H1 (cell line): ENCODE data around the gene GUF1. TPM values are rescaled to one million over a fixed set of nuclear protein-coding genes. Genes with fewer than 3 reads are reported as not detected.

ENCODE experiments used
- CTCF ChIA-PET: fragments of 300-600 bp; sonication (Branson Sonifier 250); formaldehyde crosslinking; loops from one replicate; lab custom pipeline; 2021; ENCODE audit not compliant: partially characterized antibody; lab: Charles Lee
- POLR2A ChIA-PET: fragments of 300-600 bp; sonication (Branson Sonifier 250); formaldehyde crosslinking; loops from one replicate; lab custom pipeline; 2021; ENCODE audit warnings: inconsistent platforms; ENCODE audit not compliant: partially characterized antibody; lab: Charles Lee
- DNase-seq, 2 experiments: peaks; one replicate each; pipeline versions ENCODE4 v3.0.0 to v3.0.0-alpha.2; 2010 to 2022; ENCODE audit warnings: low spot score in 2 of 2, low read depth in 1 of 2, mixed read lengths in 1 of 2
- FAIRE-seq: peaks from 2 replicates; lab custom pipeline; 2011; peaks lifted over from hg19 to GRCh38; lab: Jason Lieb, UNC
- H2AFZ ChIP-seq: 2 replicates; pipeline ENCODE4 v1.8.1; 2012; ENCODE audit warnings: low read length, inconsistent platforms
- H2AK5ac ChIP-seq: 2 replicates; pipeline ENCODE4 v1.6.1; 2013; ENCODE audit warnings: low read depth, low read length
- H2BK120ac ChIP-seq: replicated peaks from 2 replicates; pipeline ENCODE3; 2013; ENCODE audit warnings: low read depth, low read length, inconsistent platforms
- H2BK12ac ChIP-seq: 2 replicates; pipeline ENCODE4 v1.6.1; 2013; ENCODE audit warnings: low read depth, low read length
- H2BK15ac ChIP-seq: 2 replicates; pipeline ENCODE4 v1.6.1; 2013; ENCODE audit warnings: low read length
- H2BK20ac ChIP-seq: 2 replicates; pipeline ENCODE4 v1.6.1; 2013; ENCODE audit warnings: low read length
- H2BK5ac ChIP-seq: 2 replicates; pipeline ENCODE4 v1.6.1; 2013; ENCODE audit warnings: low read depth, low read length
- H3K14ac ChIP-seq: 2 replicates; pipeline ENCODE4 v1.6.1; 2013; ENCODE audit warnings: inconsistent platforms; ENCODE audit not compliant: insufficient read length
- H3K18ac ChIP-seq: 2 replicates; pipeline ENCODE4 v1.6.1; 2013; ENCODE audit warnings: low read length; ENCODE audit errors: extremely low read depth
- H3K23ac ChIP-seq: 2 replicates; pipeline ENCODE4 v1.6.1; 2013; ENCODE audit warnings: inconsistent platforms; ENCODE audit not compliant: insufficient read length
- H3K23me2 ChIP-seq: 2 replicates; pipeline ENCODE4 v1.6.1; 2013; ENCODE audit warnings: low read depth, low read length
- H3K27ac ChIP-seq: 2 replicates; pipeline ENCODE4 v1.6.1; 2011; ENCODE audit warnings: low read depth, low read length, inconsistent platforms
- H3K27me3 ChIP-seq, 4 experiments: replicated peaks in 1 of 4; 1 replicate in 1 of 4; 2 replicates in 3 of 4; pipeline versions ENCODE4 v1.6.1 to v1.8.1; 2011 to 2013; ENCODE audit warnings: low read length in 3 of 4, mild to moderate bottlenecking in 3 of 4, inconsistent platforms in 2 of 4, mixed read lengths in 2 of 4, moderate library complexity in 1 of 4; ENCODE audit not compliant: control insufficient read depth in 3 of 4, insufficient read depth in 3 of 4; ENCODE audit errors: extremely low read depth in 1 of 4
- H3K36me3 ChIP-seq, 4 experiments: 2 replicates each; pipeline versions ENCODE4 v1.6.1 to v1.8.1; 2011 to 2013; ENCODE audit warnings: mild to moderate bottlenecking in 4 of 4, low read length in 3 of 4, moderate library complexity in 2 of 4, control low read depth in 1 of 4, inconsistent platforms in 1 of 4; ENCODE audit not compliant: insufficient read depth in 4 of 4, control insufficient read depth in 2 of 4
- H3K4ac ChIP-seq: replicated peaks from 2 replicates; pipeline ENCODE3; 2013; ENCODE audit warnings: low read length, low read depth, mixed read lengths, inconsistent platforms; ENCODE audit not compliant: insufficient read length
- H3K4me1 ChIP-seq, 4 experiments: replicated peaks in 1 of 4; 1 replicate in 1 of 4; 2 replicates in 3 of 4; pipeline versions ENCODE4 v1.6.1 to v1.8.1; 2011 to 2013; ENCODE audit warnings: low read length in 3 of 4, inconsistent platforms in 2 of 4, mixed read lengths in 1 of 4; ENCODE audit not compliant: insufficient read depth in 4 of 4, control insufficient read depth in 3 of 4
- H3K4me2 ChIP-seq, 2 experiments: 2 replicates each; pipeline versions ENCODE4 v1.6.1 to v1.8.1; 2011 to 2013; ENCODE audit warnings: low read depth in 2 of 2, low read length in 2 of 2, control low read depth in 1 of 2, inconsistent platforms in 1 of 2, mild to moderate bottlenecking in 1 of 2; ENCODE audit not compliant: insufficient read depth in 1 of 2
- H3K4me3 ChIP-seq, 4 experiments: fragments of 200-600, 300-600 bp in 1 of 4; sonication (generic), shearing (Covaris generic), sonication (Bioruptor Twin) in 1 of 4; 2 replicates each; pipeline versions ENCODE4 v1.5.1 to v1.8.1; 2011 to 2016; ENCODE audit warnings: low read length in 4 of 4, low read depth in 3 of 4, control low read depth in 2 of 4, inconsistent platforms in 2 of 4, mild to moderate bottlenecking in 2 of 4, mixed read lengths in 1 of 4, moderate library complexity in 1 of 4; ENCODE audit not compliant: insufficient read depth in 2 of 4; ENCODE audit errors: extremely low read depth in 1 of 4
- H3K56ac ChIP-seq: replicated peaks from 2 replicates; pipeline ENCODE3; 2013; ENCODE audit warnings: low read depth, mild to moderate bottlenecking, mixed read lengths, low read length, inconsistent platforms; ENCODE audit not compliant: insufficient read length
- H3K79me1 ChIP-seq: 2 replicates; pipeline ENCODE4 v1.6.1; 2013; ENCODE audit warnings: low read depth, low read length, control low read depth
- H3K79me2 ChIP-seq, 2 experiments: 2 replicates each; pipeline versions ENCODE4 v1.6.1 to v1.8.1; 2012 to 2013; ENCODE audit warnings: low read length in 2 of 2, mild to moderate bottlenecking in 2 of 2, inconsistent platforms in 1 of 2; ENCODE audit not compliant: insufficient read depth in 2 of 2, control insufficient read depth in 1 of 2
- H3K9ac ChIP-seq, 4 experiments: replicated peaks in 1 of 4; 1 replicate in 1 of 4; 2 replicates in 3 of 4; pipeline versions ENCODE4 v1.6.1 to v1.8.1; 2011 to 2013; ENCODE audit warnings: low read depth in 3 of 4, low read length in 3 of 4, control low read depth in 2 of 4, mild to moderate bottlenecking in 2 of 4, moderate library complexity in 2 of 4, inconsistent platforms in 1 of 4; ENCODE audit errors: extremely low read depth in 1 of 4
- H3K9me3 ChIP-seq, 2 experiments: 2 replicates each; pipeline versions ENCODE4 v1.6.1 to v1.8.1; 2012 to 2013; ENCODE audit warnings: mild to moderate bottlenecking in 2 of 2, moderate library complexity in 2 of 2, control low read depth in 1 of 2, inconsistent platforms in 1 of 2, low read depth in 1 of 2, low read length in 1 of 2, mixed read lengths in 1 of 2; ENCODE audit not compliant: insufficient read depth in 2 of 2
- H4K20me1 ChIP-seq, 2 experiments: replicated peaks in 1 of 2; 2 replicates each; pipeline versions ENCODE3 to v1.8.1; 2011 to 2013; ENCODE audit warnings: inconsistent platforms in 2 of 2, low read length in 2 of 2, mild to moderate bottlenecking in 1 of 2; ENCODE audit not compliant: insufficient read depth in 2 of 2, control insufficient read depth in 1 of 2
- H4K5ac ChIP-seq: 2 replicates; pipeline ENCODE4 v1.6.1; 2013; ENCODE audit warnings: low read length, low read depth, mixed read lengths, inconsistent platforms; ENCODE audit not compliant: insufficient read length
- H4K8ac ChIP-seq: 2 replicates; pipeline ENCODE4 v1.8.0; 2013; ENCODE audit warnings: mild to moderate bottlenecking, moderate library complexity, low read length, inconsistent platforms; ENCODE audit not compliant: insufficient read depth; ENCODE audit errors: extremely low read depth
- H4K91ac ChIP-seq: replicated peaks from 2 replicates; pipeline ENCODE3; 2013; ENCODE audit warnings: low read length, mixed read lengths, inconsistent platforms; ENCODE audit not compliant: insufficient read length
- BACH1 ChIP-seq: IDR thresholded peaks from 2 replicates; pipeline ENCODE4 v1.6.1; 2012; ENCODE audit warnings: low read length, improper control_type of control experiment
- CREB1 ChIP-seq: IDR thresholded peaks from 2 replicates; pipeline ENCODE4 v1.6.1; 2012; ENCODE audit warnings: inconsistent platforms
- RAD21 ChIP-seq, 2 experiments: IDR thresholded peaks in 1 of 2; conservative IDR thresholded peaks in 1 of 2; 2 replicates each; pipeline ENCODE4 v1.6.1; 2011; ENCODE audit warnings: low read depth in 2 of 2, low read length in 2 of 2, improper control_type of control experiment in 1 of 2, inconsistent platforms in 1 of 2, mild to moderate bottlenecking in 1 of 2, moderate library complexity in 1 of 2
- SRF ChIP-seq: IDR thresholded peaks from 2 replicates; pipeline ENCODE4 v1.6.1; 2011; ENCODE audit warnings: mild to moderate bottlenecking, low read depth, low read length, moderate library complexity
- TAF1 ChIP-seq: IDR thresholded peaks from 2 replicates; pipeline ENCODE4 v1.6.1; 2011; ENCODE audit warnings: mild to moderate bottlenecking, low read depth, low read length
- WGBS, 2 experiments: shearing (Covaris generic) in 1 of 2; methylation state at CpG; one replicate each; pipeline versions ENCODE4 v1.1.6 to v1.1.7; 2013 to 2015; ENCODE audit warnings: low lambda C conversion rate in 2 of 2, mixed read lengths in 2 of 2, inconsistent platforms in 1 of 2, low coverage in 1 of 2, missing lambda C conversion rate in 1 of 2; ENCODE audit not compliant: insufficient replicate concordance in 2 of 2, insufficient coverage in 1 of 2, insufficient read length in 1 of 2; ENCODE audit errors: extremely low coverage in 1 of 2, missing lambda C conversion rate in 1 of 2; 5-methylcytosine and 5-hydroxymethylcytosine counted together
- polyA plus RNA-seq, 7 experiments: library from polyadenylated mRNA; depleted of rRNA in 3 of 7; stranded (reverse) in 5 of 7; unstranded in 2 of 7; fragments of >200 nt in 5 of 7; fragments of 200-250 nt in 2 of 7; gene quantifications; 1 replicate in 5 of 7; 2 replicates in 1 of 7; 4 replicates in 1 of 7; pipeline versions ENCODE4 v1.2.1 to v1.2.3, GENCODE V29; 2011 to 2013; ENCODE audit warnings: missing spikeins in 2 of 7, mixed read lengths in 2 of 7
- total RNA-seq: library from RNA; stranded (reverse); fragmentation: NEBNext Ultra II Directional; extraction: Animal tissue kit (Norgen Biotek cat#: 25700); gene quantifications from 2 replicates; pipeline ENCODE4 v1.2.1, GENCODE V29; 2021

GUF1 gene
- total and polyA plus RNA-seq, 2 of the 8 experiments (the other 6 are each of a cell fraction or from before 2014, with no cell fraction given): 14.8 to 30.6 TPM

GRCh38 chr4:44662623-44663005 is 15.6 kb upstream of the GUF1 start:
- 73% methylated on average over 2 of the region's 2 CpGs; no CpG with 5 or more reads in 1 of the 2 experiments for WGBS, 2 experiments
- H3K36me3 ChIP-seq: no peaks in the 10 kb centered on the region
- no peaks in the 10 kb centered on the region for H3K27me3 ChIP-seq
- no peak overlapping the region for H2BK120ac ChIP-seq
- H3K4me3 ChIP-seq: no peak overlapping the region
- no peaks in the 10 kb centered on the region for H3K79me2 ChIP-seq
- H3K23ac ChIP-seq: no peak overlapping the region
- no peak overlapping the region for H2BK20ac ChIP-seq
- H3K9me3 ChIP-seq: no peaks in the 10 kb centered on the region
- no peak overlapping the region for H4K5ac ChIP-seq
- H3K27ac ChIP-seq: no peak overlapping the region
- no peak overlapping the region for H3K9ac ChIP-seq
- no peak overlapping the region for H3K14ac ChIP-seq
- no peak overlapping the region for H3K18ac ChIP-seq
- H2BK5ac ChIP-seq: no peak overlapping the region
- no peaks in the 10 kb centered on the region for H4K20me1 ChIP-seq
- H2AK5ac ChIP-seq: no peak overlapping the region
- no peak overlapping the region for H3K4me2 ChIP-seq
- H3K56ac ChIP-seq: no peak overlapping the region
- H2BK12ac ChIP-seq: no peak overlapping the region
- no peak overlapping the region for H4K91ac ChIP-seq
- ChIA-PET CTCF (interaction anchor here (0.7 kb wide), 1 partner anchor 13 kb away, joined by 3 read pairs; no protein-coding TSS in a partner anchor), POLR2A (no interaction called here)
- FAIRE-seq: no peak
- H3K79me1 ChIP-seq: no peaks in the 10 kb centered on the region
- no peaks in the 10 kb centered on the region for H3K23me2 ChIP-seq
- H4K8ac ChIP-seq: no peak overlapping the region
- no peak overlapping the region for H2AFZ ChIP-seq
- no peak overlapping the region for H3K4ac ChIP-seq
- H3K4me1 ChIP-seq: peaks cover 0 to 6% (median 0%) of the 10 kb centered on the region in 4 experiments; a peak in 2 of 7 replicates
- DNase-seq: no peak
- no peak overlapping the region for H2BK15ac ChIP-seq
- TF ChIP-seq CREB1 (no peak), SRF (no peak), TAF1 (no peak), RAD21 (IDR thresholded peaks at IDR 0.05 in 1 of 2, conservative IDR thresholded peaks at IDR 0.05 in 1 of 2; ENCODE audit: low read depth in 2 of 2, low read length in 2 of 2) (no peak), BACH1 (no peak)
